HG02943 (cell line): ENCODE data around the gene TFPI.

Source experiments
- ATAC-seq: cut with Tn5 transposase; IDR thresholded peaks from one replicate; pipeline ENCODE4 v1.9.1; 2021; ENCODE audit warnings: mild to moderate bottlenecking, low read depth, moderate library complexity; ENCODE audit not compliant: unreplicated experiment

The TFPI gene

DNA sequence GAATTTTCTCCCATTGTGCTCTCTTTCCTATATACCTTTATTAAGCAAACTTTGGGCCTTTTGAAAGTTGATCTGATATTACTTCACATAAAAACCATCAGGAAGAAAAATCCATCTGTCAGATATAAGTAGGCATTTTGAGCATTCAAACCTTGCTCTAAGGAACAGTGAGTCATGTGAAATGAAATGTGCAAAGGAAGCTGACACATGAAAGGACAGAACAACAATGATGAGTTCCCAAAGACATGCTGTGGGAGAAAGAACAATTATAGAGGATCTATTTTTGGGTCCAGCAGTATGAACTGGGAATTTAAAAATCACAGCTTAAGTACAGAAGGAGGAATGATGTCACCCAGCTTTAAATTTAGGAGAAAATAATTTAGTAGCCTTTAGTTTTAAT is 124.2 kb downstream of the TFPI start:
- ATAC-seq: no peak

DNA sequence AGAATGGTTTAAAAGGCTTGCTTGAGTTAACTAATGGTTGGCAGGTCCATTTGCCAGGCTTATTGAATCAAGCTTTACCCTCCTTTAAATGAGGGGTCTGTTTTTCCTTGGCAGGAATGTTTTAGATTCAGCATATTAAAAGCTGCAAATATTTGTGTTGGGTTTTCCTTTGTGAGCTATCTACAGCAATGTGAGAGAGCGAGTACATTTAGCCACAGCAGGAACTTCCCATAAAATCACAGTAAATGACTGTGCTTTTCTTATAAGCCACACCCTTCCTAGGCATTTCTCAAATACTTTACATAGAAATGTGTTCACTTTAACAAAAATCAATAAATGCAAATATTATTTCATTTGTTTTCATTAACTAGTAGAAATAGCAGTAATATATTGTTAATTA is 130.1 kb downstream of the TFPI start:
- no peak for ATAC-seq

DNA sequence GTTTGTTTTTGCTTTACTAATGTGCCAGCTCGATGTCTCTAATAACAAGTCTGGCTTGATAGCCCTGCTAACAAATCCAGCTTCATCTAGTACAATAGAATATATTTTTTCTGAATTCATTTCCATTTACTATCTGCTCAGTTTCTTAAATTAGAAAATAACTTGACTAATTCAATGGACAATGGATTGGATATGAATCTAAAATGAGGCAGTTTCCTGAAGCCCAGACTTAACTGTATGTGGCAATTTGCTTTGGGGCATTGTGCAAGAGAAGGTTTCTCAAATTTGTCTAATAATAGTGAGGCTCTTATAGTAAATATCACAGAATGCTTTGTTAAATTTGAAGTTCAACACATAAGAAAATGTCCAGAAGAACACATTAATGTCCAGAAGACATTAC is 132.0 kb downstream of the TFPI start:
- ATAC-seq: no peak

DNA sequence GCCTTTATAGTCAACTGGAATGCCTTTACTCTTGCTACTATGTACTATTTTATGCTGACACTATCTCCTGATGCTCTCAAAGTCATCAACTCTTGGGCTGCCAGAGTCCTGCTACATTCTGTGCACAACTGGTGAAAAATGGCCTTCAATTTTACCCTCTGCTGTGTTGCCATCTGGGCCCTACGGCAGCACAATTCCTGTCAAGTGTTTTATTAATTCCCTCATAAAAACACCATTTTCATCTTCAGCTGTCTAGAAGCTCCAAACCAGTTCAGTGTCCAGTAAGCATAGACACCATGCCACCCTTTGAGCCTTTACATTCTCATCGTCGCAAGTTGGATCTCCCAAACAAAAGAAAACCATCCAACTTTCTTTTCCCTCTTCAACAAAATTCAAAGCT is 132.7 kb downstream of the TFPI start:
- no peak for ATAC-seq

DNA sequence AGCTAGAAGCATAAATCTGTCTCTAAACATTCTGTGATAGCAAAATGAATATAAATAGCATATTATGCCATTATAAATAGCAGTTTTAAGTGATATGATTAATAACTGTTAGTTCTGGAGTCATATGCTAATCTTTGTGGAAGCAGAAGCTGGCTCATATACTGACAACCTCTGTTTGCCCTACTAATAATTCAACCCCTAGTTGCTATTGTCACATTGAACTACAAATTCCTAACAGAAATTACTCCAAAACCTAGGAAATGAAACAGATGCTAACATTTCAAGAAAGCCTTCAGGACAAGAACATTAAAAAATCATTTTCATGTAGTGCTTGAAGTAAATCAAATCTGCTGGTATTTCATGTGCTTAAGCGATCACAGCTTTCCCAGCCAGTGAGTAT is 134.4 kb downstream of the TFPI start:
- ATAC-seq: no peak

DNA sequence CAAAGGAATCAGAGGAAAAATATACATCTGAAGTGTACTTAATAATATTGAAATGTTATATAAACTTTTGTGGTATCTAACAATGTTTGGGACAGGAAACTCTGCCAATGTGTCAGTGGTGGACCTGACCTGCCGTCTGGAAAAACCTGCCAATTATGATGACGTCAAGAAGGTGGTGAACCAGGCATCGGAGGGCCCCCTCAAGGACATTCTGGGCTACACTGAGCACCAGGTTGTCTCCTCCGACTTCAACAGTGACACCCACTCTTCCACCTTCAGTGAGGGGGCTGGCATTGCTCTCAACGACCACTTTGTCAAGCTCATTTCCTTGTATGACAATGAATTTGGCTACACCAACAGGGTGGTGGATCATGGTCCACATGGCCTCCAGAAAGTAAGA is 138.8 kb downstream of the TFPI start:
- no peak for ATAC-seq
